ENCODE data around the gene MAGOHB.

MAGOHB gene

DNA sequence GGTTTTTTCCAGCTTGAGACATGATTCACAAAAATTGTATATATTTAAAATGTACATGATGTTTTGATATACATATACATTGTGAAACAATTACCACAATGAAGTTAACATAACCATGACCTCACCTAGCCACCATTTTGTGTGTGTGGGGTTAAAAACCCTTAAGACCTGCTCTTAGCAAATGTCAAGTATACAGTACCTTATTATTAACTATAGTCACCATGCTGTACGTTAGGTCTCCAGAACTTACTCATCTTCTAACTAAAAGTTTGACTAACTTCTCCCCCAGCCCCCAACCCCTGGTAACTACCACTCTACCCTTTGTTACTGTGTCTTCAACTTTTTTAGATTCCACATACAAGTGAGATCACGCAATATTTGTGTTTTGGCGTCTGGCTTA, 55.1 kb downstream of the MAGOHB start:
- no peaks in the 10 kb centered on the region for H3K36me3 Mint-ChIP-seq (ENCODE audit: low read depth)
- no peak overlapping the region for H3K4me3 Mint-ChIP-seq
- H3K27me3 Mint-ChIP-seq (ENCODE audit: low read depth): peaks cover 9% of the 10 kb centered on the region
- no peak overlapping the region for H3K27ac Mint-ChIP-seq
- H3K9me3 Mint-ChIP-seq: no peaks in the 10 kb centered on the region
- DNase-seq (ENCODE audit: low spot score): no peak
- peaks cover 2% of the 10 kb centered on the region for H3K4me1 Mint-ChIP-seq (ENCODE audit: low read depth)

DNA sequence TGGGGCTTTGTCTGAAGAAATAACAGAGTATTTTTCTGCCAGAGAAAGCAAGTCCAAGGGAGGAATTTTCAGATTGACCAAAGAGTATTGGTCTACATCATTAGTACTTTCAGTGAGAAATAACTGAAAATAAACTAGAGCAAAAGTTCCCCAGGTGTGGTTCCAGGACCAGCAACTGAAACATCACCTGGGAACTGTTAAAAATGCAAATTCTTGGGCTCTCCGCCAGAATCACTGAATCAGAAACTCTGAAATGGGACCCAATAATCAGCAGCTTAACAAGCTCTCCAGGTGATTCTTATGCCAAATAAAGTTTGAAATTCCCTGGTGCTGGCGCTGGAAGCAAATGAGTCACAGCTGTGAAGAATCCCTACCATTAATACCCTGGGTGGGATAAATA, 55.6 kb downstream of the MAGOHB start:
- Mint-ChIP-seq H3K36me3 (ENCODE audit: low read depth) (no peaks in the 10 kb centered on the region), H3K4me1 (ENCODE audit: low read depth) (peaks cover 2% of the 10 kb centered on the region)

DNA sequence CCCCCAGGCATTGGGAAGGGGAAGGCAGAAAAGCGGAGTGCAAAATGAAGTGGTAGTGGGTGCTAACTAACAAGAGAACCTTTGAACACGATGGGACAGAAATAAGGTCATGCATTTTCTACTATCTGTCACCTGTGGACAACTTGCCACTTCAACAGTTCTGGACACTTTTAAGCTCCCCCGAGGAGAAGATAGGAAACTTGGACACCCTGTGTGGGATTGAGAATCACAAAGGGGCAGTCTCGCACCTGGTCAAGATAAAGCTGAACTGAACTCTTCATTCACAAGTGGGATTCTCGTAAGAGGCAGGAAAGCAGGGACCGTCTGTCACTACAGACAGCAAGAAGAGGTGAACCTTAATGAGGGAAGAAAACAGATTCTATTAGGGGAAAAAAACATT, 56.1 kb downstream of the MAGOHB start:
- no peak overlapping the region for H3K27ac Mint-ChIP-seq
- no peak overlapping the region for H3K4me3 Mint-ChIP-seq
- H3K27me3 Mint-ChIP-seq (ENCODE audit: low read depth): peaks cover 7% of the 10 kb centered on the region
- H3K4me1 Mint-ChIP-seq (ENCODE audit: low read depth): peaks cover 2% of the 10 kb centered on the region
- no peaks in the 10 kb centered on the region for H3K36me3 Mint-ChIP-seq (ENCODE audit: low read depth)
- no peaks in the 10 kb centered on the region for H3K9me3 Mint-ChIP-seq
- DNase-seq (ENCODE audit: low spot score): no peak

More for the DNA sequence above, 55.6 kb downstream of the MAGOHB start:
- no peak overlapping the region for H3K4me3 Mint-ChIP-seq
- H3K9me3 Mint-ChIP-seq: no peaks in the 10 kb centered on the region
- H3K27ac Mint-ChIP-seq: no peak overlapping the region
- peaks cover 7% of the 10 kb centered on the region for H3K27me3 Mint-ChIP-seq (ENCODE audit: low read depth)
- DNase-seq (ENCODE audit: low spot score): no peak

DNA sequence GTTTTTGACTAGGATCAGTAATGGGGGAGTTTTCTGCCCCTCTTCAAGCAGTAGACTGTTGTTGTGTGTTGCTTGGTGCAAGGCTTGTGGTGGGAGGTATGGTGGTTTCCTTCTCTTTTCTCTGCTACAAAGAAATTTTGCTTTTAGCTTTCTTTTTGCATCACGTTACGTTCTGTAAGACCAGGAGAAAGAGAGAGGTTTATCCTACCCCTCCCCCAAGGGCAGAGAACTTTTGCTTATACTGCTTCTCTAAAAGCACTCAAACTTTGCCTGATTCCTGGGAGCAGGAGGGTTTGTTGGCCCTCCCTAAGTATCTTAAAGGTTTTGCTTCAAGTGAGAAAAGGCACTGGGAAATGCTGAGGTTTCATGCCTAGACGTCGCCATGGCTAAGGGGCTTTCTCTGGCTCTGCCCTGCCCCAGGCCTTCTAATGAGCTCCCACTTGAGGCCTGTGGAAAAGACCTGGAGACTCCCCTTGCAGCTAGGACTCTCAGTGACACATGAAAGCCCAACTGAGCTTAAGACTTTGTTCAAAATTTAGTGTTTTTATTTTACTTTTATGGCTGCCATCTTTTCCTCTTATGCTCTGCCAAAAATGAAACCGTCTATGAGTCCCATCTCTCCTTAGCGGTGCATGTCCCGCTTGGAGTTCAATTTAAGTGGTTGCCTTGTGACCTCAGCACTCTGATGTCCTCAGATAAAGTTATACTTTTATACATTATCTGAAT, 58.5 kb downstream of the MAGOHB start:
- peak overlapping the region; percentile 37 for H3K4me3 Mint-ChIP-seq
- peaks cover 7% of the 10 kb centered on the region for H3K27me3 Mint-ChIP-seq (ENCODE audit: low read depth)
- no peak for DNase-seq (ENCODE audit: low spot score)
- H3K9me3 Mint-ChIP-seq: no peaks in the 10 kb centered on the region
- peaks cover 2% of the 10 kb centered on the region for H3K4me1 Mint-ChIP-seq (ENCODE audit: low read depth)
- no peaks in the 10 kb centered on the region for H3K36me3 Mint-ChIP-seq (ENCODE audit: low read depth)
- no peak overlapping the region for H3K27ac Mint-ChIP-seq

DNA sequence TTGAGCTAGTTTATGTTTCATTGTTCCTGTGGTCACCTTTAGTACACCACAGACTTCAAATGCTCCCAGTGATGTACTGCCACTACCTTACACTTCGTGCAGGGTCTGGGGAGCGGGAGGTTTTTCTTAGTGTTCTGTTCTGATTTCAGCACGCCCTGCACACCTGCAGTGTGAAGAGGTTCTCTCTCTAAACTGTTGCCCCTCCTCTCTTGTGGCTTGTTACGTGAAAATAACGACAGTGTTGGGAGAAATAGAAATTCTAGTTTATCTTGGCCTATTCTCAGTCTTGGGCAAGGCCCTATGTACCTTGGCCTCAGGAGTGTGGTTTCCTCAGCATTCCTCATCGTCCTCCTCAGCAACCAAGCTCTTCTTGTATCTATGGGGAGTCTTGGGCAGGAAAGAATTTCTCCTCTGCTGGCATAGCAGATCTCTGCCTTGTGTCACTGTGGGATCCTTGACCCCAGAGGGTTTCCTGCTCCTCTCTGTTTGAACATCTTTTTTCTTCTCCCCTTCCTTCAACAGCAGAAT, 59.1 kb downstream of the MAGOHB start:
- Mint-ChIP-seq H3K27ac (no peak overlapping the region), H3K4me1 (ENCODE audit: low read depth) (peaks cover 2% of the 10 kb centered on the region), H3K36me3 (ENCODE audit: low read depth) (no peaks in the 10 kb centered on the region), H3K27me3 (ENCODE audit: low read depth) (peaks cover 7% of the 10 kb centered on the region), H3K9me3 (no peaks in the 10 kb centered on the region), H3K4me3 (no peak overlapping the region)
- DNase-seq (ENCODE audit: low spot score): no peak
